Measurements from ENCODE around the gene SETD4. TPM values are rescaled to one million over a fixed set of nuclear protein-coding genes. Genes with fewer than 3 reads are reported as not detected.

Gene SETD4
- total and polyA plus RNA-seq, 2 of the 13 experiments (the other 11 are each of a cell fraction or from before 2014, with no cell fraction given), result 7.1 to 14.4 TPM

DNA sequence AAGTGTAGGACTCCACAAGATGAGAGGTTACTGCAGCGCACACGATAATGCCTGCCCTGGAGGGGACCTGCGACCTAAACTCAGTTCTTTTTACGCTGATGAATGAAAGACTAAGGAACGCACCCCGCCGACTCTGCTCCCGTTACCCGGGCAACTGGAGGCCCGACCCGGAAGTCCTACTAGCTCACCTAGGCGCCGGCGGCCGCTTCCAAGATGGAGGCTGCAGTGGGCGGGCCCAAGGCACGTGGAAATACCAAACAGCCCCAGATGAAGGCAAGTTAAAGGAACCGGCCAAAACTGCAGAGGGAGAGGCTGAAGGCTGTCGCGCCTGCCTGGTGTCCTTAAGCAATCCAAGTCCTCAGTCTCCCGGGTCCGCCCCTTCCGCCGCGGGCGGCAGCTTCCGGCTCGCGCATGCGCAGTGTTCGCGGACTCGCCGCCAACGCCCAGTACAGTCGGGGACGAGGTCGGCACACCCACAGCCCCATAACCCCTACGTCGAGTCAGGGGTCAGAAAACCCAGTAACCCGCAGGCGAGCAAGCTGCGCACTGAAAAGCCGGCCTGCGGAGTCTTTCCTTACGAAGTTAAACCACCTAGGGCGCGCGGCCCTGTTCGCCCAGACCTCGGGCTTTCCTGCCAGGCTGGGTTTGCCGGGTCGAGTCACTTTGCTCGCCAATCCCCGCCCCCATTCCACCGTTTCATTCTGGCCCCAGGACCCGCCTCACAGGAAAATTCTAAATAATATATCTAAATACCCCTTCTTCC lies at the start of gene SETD4 (continued):
- TF ChIP-seq KLF6 (CRISPR knock-in tag; IDR thresholded peaks at IDR 0.05), result no peak
- TF ChIP-seq, protein P1, sequence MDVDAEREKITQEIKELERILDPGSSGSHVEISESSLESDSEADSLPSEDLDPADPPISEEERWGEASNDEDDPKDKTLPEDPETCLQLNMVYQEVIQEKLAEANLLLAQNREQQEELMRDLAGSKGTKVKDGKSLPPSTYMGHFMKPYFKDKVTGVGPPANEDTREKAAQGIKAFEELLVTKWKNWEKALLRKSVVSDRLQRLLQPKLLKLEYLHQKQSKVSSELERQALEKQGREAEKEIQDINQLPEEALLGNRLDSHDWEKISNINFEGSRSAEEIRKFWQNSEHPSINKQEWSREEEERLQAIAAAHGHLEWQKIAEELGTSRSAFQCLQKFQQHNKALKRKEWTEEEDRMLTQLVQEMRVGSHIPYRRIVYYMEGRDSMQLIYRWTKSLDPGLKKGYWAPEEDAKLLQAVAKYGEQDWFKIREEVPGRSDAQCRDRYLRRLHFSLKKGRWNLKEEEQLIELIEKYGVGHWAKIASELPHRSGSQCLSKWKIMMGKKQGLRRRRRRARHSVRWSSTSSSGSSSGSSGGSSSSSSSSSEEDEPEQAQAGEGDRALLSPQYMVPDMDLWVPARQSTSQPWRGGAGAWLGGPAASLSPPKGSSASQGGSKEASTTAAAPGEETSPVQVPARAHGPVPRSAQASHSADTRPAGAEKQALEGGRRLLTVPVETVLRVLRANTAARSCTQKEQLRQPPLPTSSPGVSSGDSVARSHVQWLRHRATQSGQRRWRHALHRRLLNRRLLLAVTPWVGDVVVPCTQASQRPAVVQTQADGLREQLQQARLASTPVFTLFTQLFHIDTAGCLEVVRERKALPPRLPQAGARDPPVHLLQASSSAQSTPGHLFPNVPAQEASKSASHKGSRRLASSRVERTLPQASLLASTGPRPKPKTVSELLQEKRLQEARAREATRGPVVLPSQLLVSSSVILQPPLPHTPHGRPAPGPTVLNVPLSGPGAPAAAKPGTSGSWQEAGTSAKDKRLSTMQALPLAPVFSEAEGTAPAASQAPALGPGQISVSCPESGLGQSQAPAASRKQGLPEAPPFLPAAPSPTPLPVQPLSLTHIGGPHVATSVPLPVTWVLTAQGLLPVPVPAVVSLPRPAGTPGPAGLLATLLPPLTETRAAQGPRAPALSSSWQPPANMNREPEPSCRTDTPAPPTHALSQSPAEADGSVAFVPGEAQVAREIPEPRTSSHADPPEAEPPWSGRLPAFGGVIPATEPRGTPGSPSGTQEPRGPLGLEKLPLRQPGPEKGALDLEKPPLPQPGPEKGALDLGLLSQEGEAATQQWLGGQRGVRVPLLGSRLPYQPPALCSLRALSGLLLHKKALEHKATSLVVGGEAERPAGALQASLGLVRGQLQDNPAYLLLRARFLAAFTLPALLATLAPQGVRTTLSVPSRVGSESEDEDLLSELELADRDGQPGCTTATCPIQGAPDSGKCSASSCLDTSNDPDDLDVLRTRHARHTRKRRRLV (CRISPR knock-in tag; IDR thresholded peaks at IDR 0.05), result no peak
- no peak for TF ChIP-seq BCLAF1 (IDR thresholded peaks at IDR 0.05)
- TF ChIP-seq, protein P2, sequence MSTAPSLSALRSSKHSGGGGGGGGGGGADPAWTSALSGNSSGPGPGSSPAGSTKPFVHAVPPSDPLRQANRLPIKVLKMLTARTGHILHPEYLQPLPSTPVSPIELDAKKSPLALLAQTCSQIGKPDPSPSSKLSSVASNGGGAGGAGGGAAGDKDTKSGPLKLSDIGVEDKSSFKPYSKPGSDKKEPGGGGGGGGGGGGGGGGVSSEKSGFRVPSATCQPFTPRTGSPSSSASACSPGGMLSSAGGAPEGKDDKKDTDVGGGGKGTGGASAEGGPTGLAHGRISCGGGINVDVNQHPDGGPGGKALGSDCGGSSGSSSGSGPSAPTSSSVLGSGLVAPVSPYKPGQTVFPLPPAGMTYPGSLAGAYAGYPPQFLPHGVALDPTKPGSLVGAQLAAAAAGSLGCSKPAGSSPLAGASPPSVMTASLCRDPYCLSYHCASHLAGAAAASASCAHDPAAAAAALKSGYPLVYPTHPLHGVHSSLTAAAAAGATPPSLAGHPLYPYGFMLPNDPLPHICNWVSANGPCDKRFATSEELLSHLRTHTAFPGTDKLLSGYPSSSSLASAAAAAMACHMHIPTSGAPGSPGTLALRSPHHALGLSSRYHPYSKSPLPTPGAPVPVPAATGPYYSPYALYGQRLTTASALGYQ (CRISPR knock-in tag; IDR thresholded peaks at IDR 0.05), result 0 out of 2 replicates have a peak, but pooled peaks have one; percentile 48
- TF ChIP-seq PAF1 (CRISPR knock-in tag; IDR thresholded peaks at IDR 0.05), result no peak
- no peak for TF ChIP-seq PHB2 (IDR thresholded peaks at IDR 0.05; ENCODE audit: partially characterized antibody)
- peak; percentile 86 for TF ChIP-seq GABPA (IDR thresholded peaks at IDR 0.05; ENCODE audit: low read depth, low read length)
- TF ChIP-seq GABPA (CRISPR knock-in tag; IDR thresholded peaks at IDR 0.05; ENCODE audit: low read depth), result peak; percentile 92
- TF ChIP-seq, protein P3, sequence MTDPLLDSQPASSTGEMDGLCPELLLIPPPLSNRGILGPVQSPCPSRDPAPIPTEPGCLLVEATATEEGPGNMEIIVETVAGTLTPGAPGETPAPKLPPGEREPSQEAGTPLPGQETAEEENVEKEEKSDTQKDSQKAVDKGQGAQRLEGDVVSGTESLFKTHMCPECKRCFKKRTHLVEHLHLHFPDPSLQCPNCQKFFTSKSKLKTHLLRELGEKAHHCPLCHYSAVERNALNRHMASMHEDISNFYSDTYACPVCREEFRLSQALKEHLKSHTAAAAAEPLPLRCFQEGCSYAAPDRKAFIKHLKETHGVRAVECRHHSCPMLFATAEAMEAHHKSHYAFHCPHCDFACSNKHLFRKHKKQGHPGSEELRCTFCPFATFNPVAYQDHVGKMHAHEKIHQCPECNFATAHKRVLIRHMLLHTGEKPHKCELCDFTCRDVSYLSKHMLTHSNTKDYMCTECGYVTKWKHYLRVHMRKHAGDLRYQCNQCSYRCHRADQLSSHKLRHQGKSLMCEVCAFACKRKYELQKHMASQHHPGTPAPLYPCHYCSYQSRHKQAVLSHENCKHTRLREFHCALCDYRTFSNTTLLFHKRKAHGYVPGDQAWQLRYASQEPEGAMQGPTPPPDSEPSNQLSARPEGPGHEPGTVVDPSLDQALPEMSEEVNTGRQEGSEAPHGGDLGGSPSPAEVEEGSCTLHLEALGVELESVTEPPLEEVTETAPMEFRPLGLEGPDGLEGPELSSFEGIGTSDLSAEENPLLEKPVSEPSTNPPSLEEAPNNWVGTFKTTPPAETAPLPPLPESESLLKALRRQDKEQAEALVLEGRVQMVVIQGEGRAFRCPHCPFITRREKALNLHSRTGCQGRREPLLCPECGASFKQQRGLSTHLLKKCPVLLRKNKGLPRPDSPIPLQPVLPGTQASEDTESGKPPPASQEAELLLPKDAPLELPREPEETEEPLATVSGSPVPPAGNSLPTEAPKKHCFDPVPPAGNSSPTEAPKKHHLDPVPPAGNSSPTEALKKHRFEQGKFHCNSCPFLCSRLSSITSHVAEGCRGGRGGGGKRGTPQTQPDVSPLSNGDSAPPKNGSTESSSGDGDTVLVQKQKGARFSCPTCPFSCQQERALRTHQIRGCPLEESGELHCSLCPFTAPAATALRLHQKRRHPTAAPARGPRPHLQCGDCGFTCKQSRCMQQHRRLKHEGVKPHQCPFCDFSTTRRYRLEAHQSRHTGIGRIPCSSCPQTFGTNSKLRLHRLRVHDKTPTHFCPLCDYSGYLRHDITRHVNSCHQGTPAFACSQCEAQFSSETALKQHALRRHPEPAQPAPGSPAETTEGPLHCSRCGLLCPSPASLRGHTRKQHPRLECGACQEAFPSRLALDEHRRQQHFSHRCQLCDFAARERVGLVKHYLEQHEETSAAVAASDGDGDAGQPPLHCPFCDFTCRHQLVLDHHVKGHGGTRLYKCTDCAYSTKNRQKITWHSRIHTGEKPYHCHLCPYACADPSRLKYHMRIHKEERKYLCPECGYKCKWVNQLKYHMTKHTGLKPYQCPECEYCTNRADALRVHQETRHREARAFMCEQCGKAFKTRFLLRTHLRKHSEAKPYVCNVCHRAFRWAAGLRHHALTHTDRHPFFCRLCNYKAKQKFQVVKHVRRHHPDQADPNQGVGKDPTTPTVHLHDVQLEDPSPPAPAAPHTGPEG (CRISPR knock-in tag; IDR thresholded peaks at IDR 0.05), result peak; percentile 86; the same call in 1 of the 2 replicates
- TF ChIP-seq, protein P4, sequence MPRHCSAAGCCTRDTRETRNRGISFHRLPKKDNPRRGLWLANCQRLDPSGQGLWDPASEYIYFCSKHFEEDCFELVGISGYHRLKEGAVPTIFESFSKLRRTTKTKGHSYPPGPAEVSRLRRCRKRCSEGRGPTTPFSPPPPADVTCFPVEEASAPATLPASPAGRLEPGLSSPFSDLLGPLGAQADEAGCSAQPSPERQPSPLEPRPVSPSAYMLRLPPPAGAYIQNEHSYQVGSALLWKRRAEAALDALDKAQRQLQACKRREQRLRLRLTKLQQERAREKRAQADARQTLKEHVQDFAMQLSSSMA (CRISPR knock-in tag; IDR thresholded peaks at IDR 0.05), result peak; percentile 89; the same call in 1 of the 2 replicates

Measured in HepG2 (cell line).